ENCODE measurements around the gene SMARCC2.
A peak's percentile ranks its signal among the peaks of the same experiment; 100 is the strongest.
"Not testable (repeated sequence)": the region's sequence is repeated elsewhere in the genome, so short reads cannot be mapped to it uniquely, and the experiment has no call there.

Gene SMARCC2

DNA sequence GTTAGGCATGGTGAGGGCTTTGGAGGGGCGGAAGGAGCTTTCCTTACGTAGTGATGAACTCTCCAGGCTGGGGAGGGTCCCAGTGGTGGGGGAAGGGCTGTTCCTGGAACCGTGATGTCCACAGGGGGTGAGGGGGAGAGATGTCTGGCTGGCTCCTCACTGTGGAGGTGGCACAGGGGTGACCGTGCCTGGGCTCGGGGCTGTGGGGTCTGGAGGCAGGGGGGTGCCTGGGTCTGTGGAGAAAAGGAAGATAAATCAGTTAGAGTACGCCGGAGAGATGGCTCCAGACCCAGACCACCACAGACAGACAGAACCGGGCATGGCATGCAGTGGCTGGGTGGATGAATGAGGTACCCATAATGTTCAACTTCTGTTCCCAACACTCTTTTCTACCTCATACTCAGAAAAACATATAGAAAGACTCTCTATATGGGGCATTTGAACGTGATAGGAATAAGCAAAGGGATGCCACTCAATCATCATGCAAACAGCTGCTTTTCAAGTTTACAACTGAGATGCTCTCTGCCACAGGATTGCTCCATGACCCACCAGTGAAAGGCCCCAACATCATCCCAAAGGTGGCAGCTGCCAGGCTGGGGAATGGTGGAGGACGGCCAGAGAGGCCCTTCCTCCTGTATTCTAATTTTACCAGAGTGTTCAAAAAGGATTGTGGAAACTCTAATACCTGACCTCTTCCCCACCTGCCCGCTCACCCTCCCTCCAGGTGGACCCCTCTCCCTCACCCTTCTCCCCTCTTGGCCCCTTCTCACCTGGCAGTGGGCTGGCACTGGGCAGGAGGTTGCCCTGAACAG lies 25.5 kb downstream of the SMARCC2 start:
- peak; percentile 24 for DNase-seq (ENCODE audit: low spot score)

DNA sequence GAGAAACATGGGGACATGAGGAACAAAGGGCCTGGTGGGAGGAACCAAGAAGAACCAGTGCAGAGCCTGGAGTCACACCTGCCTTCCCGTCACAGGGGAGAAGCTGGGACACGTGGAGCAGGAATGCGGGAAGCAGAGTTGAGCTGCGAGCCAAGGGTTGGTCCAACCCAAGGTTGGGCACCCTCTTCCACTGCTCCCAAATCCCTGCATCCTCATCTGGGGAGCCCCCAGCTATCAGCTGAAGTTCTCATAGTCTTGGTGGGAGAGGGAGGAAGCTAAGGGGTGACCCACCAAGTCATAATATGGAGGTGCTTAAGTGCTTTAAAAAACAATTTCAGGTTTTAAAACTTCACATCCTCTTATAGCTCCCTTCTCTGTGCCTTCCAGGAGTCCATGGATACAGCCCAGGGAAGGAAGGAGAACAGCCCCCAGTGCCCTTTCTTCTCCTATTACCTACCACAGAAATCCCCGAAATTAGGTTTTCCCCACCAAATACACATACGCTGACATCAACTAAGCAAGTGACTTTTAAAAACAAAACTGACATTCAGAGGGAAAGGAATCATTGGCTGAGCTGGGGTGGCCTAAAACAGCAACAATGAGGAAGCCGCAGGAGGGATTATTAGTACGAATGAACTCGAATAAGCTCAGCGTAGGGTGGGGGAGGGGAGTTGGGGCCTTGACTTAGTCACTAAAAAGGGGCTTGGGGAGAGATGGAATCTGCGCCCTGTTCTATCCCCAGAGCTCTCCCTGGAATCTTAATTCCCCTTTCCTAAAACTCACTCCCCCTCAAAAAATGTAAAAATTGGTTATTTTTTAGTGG lies 26.6 kb downstream of the SMARCC2 start:
- no peak for DNase-seq (ENCODE audit: low spot score)

DNA sequence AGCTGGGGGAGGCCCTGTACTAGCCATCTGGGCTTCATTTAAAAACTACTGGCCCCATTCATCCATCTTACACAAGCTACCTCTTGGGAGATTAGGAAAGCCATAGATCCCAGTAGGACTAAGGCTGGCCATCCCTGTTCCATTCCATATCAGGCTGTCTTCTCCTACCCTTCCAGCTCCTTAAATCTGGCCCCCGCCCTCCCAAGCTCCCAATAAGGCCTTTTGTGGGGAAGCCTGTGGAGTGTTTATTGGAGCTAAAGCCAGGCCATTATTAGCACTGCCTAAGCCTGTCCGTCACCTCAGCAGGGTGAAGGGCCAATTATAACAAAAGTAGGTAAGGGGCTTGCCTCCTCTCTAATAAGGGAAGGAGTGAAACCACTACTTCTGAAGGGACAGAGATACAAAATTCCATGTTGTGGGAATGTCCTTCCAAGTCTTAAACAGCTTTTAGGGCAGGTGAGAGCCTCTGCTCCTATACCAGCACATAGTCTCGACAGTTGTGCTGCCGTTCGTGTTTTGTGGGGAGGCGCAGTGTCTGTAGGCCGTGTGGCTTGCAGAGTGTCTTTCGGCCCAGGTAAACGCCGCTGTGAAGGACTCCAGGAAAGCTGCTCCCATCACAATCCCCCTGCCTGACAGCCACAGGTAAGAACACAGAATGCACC lies 27.5 kb downstream of the SMARCC2 start:
- no peak for DNase-seq (ENCODE audit: low spot score)

DNA sequence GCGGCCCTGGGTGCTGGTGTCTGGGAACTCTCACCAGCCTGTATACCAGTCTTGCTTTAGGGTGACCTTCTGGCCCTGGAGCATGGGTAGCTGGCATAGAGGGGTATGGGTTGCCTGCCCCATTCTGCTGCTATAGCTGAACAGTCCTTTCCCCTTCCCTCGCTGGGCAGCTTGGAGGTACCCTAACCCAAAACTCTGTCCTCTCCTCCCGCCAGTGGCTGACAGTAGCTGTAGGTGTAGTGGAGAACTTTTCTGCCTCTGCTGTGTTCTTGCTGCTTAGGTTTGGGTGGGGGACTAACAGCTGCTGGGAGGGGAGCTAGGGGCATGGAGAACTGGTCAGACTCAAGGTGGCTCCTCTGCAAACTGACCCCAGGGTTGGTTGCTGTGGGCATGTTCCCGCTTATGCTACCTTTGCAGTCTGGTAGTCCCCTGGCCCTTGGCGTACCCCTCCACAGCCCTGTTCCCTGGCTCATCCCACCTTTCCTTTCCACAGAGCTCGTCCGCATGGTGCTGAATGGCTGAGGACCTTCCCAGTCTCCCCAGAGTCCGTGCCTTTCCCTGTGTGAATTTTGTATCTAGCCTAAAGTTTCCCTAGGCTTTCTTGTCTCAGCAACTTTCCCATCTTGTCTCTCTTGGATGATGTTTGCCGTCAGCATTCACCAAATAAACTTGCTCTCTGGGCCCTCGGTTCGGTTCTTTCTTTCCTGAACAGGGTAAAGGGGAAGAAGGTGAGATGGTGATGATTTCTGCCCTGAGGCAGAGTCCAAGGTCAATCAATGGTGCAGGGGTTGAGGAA lies 28.2 kb downstream of the SMARCC2 start:
- no peak for DNase-seq (ENCODE audit: low spot score)

DNA sequence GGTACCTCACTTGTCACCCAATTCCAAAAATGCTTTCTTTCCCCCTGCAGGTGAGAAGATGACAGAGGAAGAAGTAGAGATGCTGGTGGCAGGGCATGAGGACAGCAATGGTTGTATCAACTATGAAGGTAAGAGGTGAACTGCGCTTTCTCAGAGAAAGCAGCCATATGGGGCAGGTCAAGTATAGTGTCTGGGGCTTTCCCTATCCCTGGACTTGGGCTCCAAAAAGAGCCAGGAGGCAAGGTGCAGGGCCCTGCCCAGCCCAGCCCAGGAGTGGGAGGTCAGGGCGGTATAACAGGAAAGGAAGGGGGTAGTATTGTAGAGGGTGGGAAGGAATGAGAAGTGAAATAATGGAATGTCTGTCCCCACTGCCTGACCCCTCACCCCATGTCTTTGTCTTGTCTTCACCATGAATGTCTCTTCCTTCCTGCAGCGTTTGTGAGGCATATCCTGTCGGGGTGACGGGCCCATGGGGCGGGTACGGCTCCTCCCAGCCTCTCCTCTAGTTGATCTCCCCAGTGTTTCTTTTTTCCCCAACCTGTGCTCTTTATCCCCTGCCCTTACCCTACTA lies 29.0 kb downstream of the SMARCC2 start:
- no peak for DNase-seq (ENCODE audit: low spot score)

DNA sequence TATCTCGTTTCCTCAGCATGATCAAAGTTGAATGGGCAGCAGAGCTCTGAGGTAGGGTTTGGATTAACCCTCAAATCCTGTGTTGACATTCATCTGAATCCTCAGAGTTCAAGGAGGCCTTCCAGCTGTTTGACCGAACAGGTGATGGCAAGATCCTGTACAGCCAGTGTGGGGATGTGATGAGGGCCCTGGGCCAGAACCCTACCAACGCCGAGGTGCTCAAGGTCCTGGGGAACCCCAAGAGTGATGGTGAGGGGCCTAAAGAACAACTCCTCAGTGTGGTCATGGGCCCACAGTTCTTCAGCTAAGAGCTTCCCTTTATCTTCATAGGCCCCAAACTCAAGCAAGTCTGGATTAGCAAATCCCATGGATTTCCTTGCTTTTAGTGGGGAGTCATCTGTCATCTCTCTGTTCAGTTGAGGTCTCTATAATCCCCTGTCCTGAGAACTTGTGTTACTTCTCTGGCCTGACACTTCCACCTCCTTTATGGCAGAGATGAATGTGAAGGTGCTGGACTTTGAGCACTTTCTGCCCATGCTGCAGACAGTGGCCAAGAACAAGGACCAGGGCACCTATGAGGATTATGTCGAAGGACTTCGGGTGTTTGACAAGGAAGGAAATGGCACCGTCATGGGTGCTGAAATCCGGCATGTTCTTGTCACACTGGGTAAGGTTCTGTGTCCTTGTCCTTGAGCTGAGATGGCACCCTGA lies 29.6 kb downstream of the SMARCC2 start:
- no peak for DNase-seq (ENCODE audit: low spot score)

DNA sequence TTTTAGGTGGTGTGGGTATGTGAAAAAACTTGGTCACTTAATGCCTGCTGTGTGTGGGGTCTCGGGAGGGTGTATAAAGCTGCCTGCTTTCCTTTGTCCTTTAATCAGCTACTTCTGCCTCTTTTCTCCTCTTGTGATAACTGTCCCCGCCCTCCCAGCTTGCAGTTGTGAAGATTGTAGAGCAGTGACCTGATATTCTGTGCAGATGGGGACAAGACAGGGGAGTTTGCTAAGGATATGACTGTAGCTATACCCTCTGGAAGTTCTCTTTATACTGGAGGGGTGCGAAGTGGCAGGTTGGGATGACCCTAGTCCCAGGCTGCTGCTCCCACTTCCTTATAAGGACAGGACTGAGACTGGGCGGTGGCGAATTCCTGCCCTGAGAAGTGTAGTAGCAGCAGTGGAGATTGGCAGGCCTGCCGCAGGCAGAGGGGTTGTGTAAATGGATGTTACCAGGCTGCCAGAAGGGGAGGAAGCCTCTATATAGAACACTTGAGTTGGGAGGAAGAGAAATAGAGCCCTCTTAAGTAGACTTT lies 30.3 kb downstream of the SMARCC2 start:
- DNase-seq (ENCODE audit: low spot score): peak; percentile 64

DNA sequence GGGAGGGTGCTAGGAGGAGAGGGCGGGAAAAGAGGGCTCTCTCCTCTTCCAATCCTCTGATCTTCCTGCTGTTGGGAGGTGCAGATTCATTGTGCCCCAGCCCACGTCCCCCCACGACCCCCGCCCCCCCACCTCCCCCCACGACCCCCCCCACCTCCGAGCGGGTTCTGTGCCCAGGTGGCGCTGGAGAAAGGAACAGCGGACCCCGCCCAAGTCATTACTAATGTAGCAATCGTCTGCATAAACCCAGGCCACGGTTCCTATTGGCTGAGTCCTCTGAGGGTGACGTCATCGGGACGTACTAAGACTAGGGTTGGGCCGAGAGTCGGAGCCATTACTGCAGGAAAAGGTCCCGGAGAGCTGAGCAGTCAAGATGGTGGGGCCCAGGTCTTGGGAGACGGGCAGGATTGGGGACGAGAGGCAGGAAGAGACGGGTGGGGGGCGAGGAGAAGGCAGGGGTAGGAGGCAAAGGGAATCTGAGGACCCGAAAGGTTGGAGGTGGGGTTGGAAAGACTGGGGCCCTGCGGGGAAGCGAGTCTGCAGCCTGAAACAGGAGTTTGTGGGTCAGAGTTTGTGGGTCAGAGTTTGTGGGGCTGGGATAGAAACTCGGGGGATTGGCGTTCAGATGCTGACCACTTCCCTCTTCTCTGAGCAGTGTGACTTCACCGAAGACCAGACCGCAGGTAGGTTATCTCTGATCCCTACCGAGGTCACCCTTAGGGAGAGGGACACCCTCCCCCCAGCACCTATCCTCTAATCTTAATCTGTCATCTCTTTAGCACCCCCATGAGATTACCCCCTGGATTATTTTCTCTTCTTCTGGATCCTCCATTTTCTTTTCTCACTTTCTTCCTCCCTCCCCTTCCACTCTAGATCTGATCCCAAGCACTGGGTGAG lies 31.0 kb downstream of the SMARCC2 start, which contains the start of gene MYL6:
TSS of gene MYL6 (plus strand) at position 331 of the 897 bp plus-strand sequence. CDS start at position 374, 43 bp downstream.
- peak; percentile 90 for DNase-seq (ENCODE audit: low spot score)

DNA sequence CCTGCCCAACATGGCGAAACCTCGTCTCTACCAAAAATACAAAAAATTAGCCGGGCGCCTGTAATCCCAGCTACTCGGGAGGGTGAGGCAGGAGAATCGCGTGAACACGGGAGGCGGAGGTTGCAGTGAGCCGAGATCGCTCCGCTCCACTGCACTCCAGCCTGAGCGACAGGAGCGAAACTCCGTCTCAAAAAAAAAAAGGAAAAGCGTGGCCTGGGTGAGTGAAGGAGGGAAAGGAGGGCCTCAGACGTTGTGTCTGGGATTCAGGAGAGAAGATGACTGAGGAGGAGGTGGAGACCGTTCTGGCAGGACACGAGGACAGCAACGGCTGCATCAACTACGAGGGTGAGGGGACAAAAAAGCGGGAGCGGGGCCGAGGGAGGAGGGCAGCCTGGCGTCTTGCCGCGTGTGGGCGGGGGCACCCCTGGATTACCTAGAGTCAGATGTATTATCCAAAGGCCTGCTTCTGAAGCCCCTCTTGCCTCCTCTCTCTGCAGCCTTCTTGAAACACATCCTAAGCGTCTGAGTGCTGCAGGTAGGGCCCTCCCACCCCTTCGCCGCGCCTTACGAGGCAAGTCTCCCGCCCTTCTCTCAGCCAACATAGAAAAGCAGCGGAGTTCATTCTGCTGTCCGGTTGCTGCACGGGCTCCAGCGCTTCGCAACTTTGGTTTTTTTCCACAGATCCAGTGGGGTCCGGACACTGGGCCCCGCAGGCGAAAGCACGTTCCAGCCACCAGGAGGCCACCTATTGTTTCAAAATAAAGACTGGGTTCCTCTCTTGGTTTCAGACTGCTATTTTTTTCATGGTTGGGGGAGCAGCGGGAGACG lies 31.9 kb downstream of the SMARCC2 start:
- DNase-seq (ENCODE audit: low spot score): peak; percentile 75

DNA sequence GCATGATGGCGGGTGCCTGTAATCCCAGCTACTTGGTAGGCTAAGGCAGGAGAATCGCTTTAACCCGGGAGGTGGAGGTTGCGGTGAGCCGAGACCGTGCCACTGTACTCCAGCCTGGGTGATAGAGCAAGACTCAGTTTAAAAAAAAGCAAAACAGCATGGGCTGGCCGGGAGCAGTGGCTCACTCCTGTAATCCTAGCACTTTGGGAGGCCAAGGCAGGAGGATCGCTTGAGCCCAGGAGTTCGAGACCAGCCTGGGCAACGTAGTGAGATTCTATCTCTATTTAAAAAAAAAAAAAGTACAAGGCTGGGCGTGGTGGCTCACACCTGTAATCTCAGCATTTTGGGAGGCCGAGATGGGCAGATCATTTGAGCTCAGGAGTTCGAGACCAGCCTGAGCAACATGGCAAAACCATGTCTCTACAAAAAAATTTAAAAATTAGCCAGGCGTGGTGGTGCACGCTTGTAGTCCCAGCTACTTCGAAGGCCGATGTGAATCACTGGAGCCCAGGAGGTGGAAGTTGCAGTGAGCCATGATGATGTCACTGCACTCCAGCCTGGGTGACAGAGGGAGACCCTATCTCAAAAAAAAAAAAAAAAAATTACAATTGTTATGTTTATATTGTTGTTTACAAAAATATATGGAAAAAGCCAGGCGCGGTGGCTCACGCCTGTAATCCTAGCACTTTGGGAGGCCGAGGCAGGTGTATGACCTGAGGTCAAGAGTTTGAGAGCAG lies 32.7 kb downstream of the SMARCC2 start:
- not testable (repeated sequence) for DNase-seq (ENCODE audit: low spot score)

DNA sequence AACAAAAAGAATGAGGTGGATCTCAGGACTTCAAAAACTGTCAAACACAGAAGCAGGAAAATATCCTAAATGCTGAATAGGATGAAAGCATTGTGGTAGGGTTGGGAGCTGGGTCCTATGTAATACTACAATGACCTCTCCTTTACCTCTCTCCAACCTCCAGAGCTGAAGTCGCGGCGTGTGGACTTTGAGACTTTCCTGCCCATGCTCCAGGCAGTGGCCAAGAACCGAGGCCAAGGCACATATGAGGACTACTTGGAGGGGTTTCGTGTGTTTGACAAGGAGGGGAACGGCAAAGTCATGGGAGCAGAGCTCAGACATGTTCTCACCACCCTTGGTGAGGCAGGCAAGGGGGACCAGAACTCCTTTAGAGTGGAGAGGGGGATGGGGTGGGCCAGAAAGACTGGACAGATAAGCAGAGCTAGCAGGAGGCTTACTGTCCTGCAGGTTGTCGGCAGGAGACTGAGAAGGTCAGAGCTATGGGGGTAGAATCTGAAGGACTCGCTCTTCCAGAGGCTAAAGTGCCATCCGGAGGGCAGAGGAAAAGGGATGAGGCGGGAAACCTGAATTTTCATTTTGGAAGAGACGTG lies 33.9 kb downstream of the SMARCC2 start:
- no peak for DNase-seq (ENCODE audit: low spot score)

DNA sequence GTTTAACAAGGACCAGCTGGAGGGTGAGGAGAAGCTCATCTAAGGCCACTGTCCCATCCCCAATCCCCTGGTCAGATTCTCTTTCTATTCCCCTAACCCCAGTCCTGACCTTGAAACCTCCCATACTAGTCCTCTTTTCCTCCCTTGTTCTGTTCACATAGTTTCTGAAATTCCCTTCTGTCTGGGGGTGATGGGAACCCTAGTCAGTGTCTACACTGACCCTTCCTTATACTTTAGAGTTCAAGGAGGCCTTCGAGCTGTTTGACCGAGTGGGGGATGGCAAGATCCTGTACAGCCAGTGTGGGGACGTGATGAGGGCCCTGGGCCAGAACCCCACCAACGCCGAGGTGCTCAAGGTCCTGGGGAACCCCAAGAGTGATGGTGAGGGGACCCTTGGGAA lies 34.5 kb downstream of the SMARCC2 start:
- DNase-seq (ENCODE audit: low spot score): no peak

DNA sequence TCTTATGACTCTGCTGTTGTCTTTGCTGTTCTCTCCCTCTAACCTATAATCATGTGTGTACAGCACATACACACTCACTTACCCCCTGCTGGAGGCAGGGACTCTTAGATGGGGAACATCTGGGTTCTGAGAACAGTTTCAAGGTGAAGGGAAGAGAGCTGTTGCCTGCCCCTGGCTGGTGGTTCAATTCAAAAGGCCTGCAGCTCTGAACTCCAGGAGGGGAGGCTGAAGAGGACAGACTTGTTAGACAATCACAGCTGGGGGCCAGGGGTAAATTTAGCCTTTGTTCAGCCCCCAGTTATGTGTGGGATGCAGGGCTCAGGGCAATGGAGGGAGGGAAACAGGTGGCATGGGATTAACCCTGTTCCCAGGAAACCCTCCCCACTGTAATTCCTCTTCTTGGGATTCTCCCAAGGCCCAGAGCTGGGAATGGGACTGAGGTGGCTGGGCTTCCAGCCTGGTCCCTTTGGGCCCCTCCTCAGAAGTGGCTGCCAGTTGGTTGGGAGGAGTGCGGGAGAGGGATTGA lies 35.0 kb downstream of the SMARCC2 start:
- DNase-seq (ENCODE audit: low spot score): no peak

DNA sequence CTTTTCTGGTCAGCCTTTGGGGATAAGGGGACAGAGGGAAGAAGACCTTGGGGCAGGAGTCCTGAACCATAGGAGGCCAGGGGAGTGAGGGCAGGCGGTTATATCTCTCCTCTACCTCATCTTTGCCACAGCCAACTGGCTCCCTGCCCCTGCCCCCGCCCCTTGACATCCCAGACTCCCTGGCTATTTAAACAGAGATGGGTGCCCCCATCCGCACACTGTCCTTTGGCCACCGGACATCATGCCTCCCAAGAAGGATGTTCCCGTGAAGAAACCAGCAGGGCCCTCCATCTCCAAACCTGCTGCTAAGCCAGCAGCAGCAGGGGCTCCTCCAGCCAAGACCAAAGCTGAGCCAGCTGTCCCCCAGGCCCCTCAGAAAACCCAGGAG lies 35.6 kb downstream of the SMARCC2 start:
- no peak for DNase-seq (ENCODE audit: low spot score)

DNA sequence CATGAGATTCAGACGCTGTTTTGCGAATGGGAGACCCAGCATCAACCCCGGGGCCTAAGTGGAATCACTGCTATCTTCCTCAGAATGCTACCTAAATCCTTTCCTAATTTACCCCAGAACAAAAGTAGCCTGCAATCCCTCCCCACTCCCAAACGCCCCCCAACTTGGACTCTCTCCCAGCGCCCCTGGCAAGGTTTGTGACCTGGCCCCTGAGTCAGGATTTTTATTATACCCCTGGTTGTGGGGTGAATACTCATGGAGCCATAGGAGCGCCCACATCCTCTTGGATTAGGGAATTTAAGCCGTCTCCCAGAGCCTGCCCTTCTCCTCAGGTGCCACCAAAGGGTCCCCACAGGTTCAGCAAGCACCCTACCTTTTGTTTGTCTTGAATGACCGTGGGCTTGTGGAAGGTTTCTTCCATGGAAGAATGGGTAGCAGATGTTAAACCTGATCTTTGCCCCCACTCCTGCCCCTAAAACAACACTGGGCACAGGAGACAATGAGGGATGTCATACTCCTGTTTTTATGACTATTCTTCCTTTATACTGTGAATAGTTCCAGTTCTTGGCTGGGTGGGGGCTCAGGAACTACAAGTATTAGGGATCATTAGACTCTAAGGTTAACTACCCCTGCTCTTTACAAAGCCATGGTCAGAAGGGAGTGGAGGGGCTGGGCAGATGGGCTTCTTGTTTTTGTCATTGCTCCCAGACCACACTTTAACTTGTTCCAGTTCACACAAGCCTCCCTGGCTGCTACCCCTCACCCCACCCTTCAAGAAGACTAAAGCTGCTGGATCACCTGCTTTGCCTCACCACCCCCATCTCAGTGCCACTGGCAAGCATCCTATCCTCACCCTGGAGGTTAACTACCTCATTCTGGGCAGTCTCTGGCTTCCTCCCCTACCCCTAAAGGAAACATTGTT lies 36.3 kb downstream of the SMARCC2 start:
- DNase-seq (ENCODE audit: low spot score): no peak

DNA sequence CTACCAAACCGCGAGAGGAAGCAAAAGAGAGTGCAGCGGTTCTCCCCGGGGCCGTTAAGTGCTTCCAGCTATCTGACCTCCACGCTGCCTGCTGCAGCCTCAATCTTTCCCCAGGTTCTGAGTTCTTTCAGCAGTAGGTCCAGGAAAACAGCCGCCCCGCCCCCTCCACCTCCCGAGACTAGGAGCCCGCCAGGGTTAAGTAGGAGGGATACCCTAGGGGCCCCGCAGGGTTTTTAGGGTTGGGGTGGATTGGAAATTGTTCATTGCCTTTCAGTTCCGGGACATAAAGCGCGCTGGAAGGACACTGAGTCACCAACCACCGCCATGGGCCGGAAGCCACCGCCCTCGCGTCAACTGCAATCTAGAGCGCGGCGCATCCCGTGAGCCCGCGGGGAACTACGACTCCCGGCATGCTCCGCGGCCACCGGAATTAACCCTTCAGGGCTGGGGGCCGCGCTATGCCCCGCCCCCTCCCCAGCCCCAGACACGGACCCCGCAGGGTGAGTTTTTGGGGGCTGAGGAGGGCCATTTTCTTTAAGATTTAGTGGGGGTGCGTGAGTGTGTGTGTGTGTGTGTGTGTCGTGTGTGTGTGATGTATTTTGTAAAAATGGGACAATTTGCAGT lies 37.0 kb downstream of the SMARCC2 start, which contains the start of gene MYL6B:
TSS of gene MYL6B (plus strand) at position 456 of the 624 bp plus-strand sequence. CDS start 1,332 bp downstream, outside the sequence.
- DNase-seq (ENCODE audit: low spot score): peak; percentile 94

Measured in iPS-NIHi11 (cell line).